ENCODE data around the gene EPS8L3. TPM values are rescaled to one million over a fixed set of nuclear protein-coding genes. Genes with fewer than 3 reads are reported as not detected.
A peak's percentile ranks its signal among the peaks of the same experiment; 100 is the strongest.

EPS8L3 gene
- total and polyA plus RNA-seq, 9 of the 15 experiments (the other 6 are each of a cell fraction or from before 2014, with no cell fraction given), result 0.09 to 0.42 (median 0.14) TPM; not detected in 5

DNA sequence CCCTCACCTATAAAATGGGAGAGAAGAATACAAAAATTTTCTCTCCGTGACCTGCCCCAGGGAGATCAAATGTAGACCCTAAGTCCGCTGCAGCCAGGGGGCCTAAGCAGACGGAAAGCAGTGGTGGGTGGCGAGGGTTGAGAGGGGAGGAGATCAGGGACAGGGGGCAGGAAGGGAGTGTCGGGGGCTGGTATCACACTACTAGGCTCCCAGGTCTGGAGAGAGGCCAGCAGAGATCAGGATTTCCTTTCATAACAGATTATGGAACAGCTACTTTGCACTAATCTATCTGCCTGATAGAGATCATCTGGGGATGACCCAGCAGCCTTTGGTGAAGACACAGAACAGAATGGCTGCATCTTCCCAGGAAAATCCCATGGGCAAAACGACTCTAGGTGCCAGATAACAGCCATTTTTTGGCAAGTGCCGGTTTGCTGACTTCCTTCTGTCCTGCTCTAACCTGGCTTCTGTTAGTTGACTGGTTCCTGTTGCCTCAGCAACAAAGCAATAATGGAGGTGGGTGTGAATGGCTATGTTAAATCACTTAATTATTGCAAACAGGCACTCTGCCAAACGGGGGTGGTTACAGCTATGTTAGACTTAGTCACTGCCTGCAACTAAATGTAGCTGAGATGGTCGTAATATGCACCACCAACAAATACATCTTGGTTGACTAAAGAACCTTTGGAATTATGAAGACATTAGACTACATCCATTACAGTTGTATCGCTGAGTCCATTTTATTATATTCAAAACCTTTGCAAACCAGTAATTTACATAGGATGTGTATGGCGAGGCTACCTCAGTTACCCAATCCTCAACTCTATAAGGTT is 30.0 kb upstream of the EPS8L3 start (continued):
- TF ChIP-seq, protein P1, sequence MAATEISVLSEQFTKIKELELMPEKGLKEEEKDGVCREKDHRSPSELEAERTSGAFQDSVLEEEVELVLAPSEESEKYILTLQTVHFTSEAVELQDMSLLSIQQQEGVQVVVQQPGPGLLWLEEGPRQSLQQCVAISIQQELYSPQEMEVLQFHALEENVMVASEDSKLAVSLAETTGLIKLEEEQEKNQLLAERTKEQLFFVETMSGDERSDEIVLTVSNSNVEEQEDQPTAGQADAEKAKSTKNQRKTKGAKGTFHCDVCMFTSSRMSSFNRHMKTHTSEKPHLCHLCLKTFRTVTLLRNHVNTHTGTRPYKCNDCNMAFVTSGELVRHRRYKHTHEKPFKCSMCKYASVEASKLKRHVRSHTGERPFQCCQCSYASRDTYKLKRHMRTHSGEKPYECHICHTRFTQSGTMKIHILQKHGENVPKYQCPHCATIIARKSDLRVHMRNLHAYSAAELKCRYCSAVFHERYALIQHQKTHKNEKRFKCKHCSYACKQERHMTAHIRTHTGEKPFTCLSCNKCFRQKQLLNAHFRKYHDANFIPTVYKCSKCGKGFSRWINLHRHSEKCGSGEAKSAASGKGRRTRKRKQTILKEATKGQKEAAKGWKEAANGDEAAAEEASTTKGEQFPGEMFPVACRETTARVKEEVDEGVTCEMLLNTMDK (IDR thresholded peaks at IDR 0.05; ENCODE audit: borderline replicate concordance, insufficient read depth, low read depth, low read length, poor library complexity, severe bottlenecking), result no peak
- TF ChIP-seq TEAD1 (CRISPR knock-in tag; IDR thresholded peaks at IDR 0.05) (0 out of 4 replicates have a peak, but pooled peaks of 1 of the 2 experiments have one; percentile 31), FOXJ2 (tag; IDR thresholded peaks at IDR 0.05) (peak; percentile 86), MEIS2 (IDR thresholded peaks at IDR 0.05; ENCODE audit: partially characterized antibody) (no peak), CREB1 (IDR thresholded peaks at IDR 0.05) (no peak; the same call in 1 of the 2 replicates), CREB1 (CRISPR knock-in tag; IDR thresholded peaks at IDR 0.05) (no peak; the same call in 1 of the 2 replicates), BMI1 (IDR thresholded peaks at IDR 0.05; ENCODE audit: low read length) (no peak), ZFX (CRISPR knock-in tag; IDR thresholded peaks at IDR 0.05) (no peak), SAP30 (IDR thresholded peaks at IDR 0.05; ENCODE audit: borderline replicate concordance, insufficient read depth, low read depth, low read length, poor library complexity, severe bottlenecking) (no peak), RFX1 (IDR thresholded peaks at IDR 0.05) (peak; percentile 88)
- TF ChIP-seq, protein P2, sequence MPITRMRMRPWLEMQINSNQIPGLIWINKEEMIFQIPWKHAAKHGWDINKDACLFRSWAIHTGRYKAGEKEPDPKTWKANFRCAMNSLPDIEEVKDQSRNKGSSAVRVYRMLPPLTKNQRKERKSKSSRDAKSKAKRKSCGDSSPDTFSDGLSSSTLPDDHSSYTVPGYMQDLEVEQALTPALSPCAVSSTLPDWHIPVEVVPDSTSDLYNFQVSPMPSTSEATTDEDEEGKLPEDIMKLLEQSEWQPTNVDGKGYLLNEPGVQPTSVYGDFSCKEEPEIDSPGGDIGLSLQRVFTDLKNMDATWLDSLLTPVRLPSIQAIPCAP (CRISPR knock-in tag; IDR thresholded peaks at IDR 0.05; ENCODE audit: borderline replicate concordance), result no peak
- TF ChIP-seq, protein P3, sequence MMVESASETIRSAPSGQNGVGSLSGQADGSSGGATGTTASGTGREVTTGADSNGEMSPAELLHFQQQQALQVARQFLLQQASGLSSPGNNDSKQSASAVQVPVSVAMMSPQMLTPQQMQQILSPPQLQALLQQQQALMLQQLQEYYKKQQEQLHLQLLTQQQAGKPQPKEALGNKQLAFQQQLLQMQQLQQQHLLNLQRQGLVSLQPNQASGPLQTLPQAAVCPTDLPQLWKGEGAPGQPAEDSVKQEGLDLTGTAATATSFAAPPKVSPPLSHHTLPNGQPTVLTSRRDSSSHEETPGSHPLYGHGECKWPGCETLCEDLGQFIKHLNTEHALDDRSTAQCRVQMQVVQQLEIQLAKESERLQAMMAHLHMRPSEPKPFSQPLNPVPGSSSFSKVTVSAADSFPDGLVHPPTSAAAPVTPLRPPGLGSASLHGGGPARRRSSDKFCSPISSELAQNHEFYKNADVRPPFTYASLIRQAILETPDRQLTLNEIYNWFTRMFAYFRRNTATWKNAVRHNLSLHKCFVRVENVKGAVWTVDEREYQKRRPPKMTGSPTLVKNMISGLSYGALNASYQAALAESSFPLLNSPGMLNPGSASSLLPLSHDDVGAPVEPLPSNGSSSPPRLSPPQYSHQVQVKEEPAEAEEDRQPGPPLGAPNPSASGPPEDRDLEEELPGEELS (CRISPR knock-in tag; IDR thresholded peaks at IDR 0.05; ENCODE audit: borderline replicate concordance), result no peak
- TF ChIP-seq, protein P4, sequence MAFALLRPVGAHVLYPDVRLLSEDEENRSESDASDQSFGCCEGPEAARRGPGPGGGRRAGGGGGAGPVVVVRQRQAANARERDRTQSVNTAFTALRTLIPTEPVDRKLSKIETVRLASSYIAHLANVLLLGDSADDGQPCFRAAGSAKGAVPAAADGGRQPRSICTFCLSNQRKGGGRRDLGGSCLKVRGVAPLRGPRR (CRISPR knock-in tag; IDR thresholded peaks at IDR 0.05), result no peak
- TF ChIP-seq, protein P5, sequence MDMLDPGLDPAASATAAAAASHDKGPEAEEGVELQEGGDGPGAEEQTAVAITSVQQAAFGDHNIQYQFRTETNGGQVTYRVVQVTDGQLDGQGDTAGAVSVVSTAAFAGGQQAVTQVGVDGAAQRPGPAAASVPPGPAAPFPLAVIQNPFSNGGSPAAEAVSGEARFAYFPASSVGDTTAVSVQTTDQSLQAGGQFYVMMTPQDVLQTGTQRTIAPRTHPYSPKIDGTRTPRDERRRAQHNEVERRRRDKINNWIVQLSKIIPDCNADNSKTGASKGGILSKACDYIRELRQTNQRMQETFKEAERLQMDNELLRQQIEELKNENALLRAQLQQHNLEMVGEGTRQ (CRISPR knock-in tag; IDR thresholded peaks at IDR 0.05), result no peak
- TF ChIP-seq, protein P6, sequence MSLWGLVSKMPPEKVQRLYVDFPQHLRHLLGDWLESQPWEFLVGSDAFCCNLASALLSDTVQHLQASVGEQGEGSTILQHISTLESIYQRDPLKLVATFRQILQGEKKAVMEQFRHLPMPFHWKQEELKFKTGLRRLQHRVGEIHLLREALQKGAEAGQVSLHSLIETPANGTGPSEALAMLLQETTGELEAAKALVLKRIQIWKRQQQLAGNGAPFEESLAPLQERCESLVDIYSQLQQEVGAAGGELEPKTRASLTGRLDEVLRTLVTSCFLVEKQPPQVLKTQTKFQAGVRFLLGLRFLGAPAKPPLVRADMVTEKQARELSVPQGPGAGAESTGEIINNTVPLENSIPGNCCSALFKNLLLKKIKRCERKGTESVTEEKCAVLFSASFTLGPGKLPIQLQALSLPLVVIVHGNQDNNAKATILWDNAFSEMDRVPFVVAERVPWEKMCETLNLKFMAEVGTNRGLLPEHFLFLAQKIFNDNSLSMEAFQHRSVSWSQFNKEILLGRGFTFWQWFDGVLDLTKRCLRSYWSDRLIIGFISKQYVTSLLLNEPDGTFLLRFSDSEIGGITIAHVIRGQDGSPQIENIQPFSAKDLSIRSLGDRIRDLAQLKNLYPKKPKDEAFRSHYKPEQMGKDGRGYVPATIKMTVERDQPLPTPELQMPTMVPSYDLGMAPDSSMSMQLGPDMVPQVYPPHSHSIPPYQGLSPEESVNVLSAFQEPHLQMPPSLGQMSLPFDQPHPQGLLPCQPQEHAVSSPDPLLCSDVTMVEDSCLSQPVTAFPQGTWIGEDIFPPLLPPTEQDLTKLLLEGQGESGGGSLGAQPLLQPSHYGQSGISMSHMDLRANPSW (CRISPR knock-in tag; IDR thresholded peaks at IDR 0.05), result no peak
